ENCODE measurements around the gene CPNE2. TPM values are rescaled to one million over a fixed set of nuclear protein-coding genes. Genes with fewer than 3 reads are reported as not detected.

The CPNE2 gene
- total RNA-seq, 1 donor: 11.6 TPM

DNA sequence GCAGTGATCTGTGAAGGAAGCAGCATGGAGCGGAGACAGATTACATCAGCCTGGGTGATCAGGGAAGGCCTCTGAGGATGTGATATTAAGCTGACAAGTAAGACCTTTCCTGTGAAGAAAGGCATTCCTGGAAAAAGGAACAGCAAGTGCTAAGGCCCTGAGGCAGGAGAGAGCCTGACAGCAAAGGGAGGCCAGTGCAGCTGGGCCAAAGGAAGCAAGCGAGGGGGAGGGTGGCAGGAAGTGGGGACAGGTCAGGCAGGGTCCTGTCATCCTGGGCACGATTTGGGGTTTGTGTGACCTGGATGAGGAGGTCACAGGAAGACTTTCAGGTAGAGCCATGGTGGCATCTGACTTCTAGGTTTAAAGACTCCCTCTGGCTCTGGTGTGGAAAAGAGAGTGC is 12.3 kb downstream of the CPNE2 start:
- Histone ChIP-seq H4K20me1 (ENCODE audit: insufficient read depth, low read length) (peaks cover 5% of the 10 kb centered on the region), H3K4me3 (ENCODE audit: insufficient read depth, low read length) (no peak overlapping the region), H3K36me3 (ENCODE audit: insufficient read depth, low read length) (no peaks in the 10 kb centered on the region), H3K4me2 (ENCODE audit: insufficient read depth, low read length) (no peak overlapping the region), H3K9me3 (ENCODE audit: low read depth, low read length) (no peaks in the 10 kb centered on the region), H3K27me3 (ENCODE audit: insufficient read depth, low read length) (no peaks in the 10 kb centered on the region), H3K4me1 (ENCODE audit: insufficient read depth, low read length) (peaks cover 9% of the 10 kb centered on the region), H3K27ac (ENCODE audit: low read depth, low read length) (no peak overlapping the region), H2AFZ (ENCODE audit: low read length) (no peak overlapping the region), H3K79me2 (ENCODE audit: insufficient read depth, low read length) (no peaks in the 10 kb centered on the region)
- DNase-seq (ENCODE audit: insufficient read length, low spot score, missing footprints): peak; percentile 82
- TF ChIP-seq, protein P1, sequence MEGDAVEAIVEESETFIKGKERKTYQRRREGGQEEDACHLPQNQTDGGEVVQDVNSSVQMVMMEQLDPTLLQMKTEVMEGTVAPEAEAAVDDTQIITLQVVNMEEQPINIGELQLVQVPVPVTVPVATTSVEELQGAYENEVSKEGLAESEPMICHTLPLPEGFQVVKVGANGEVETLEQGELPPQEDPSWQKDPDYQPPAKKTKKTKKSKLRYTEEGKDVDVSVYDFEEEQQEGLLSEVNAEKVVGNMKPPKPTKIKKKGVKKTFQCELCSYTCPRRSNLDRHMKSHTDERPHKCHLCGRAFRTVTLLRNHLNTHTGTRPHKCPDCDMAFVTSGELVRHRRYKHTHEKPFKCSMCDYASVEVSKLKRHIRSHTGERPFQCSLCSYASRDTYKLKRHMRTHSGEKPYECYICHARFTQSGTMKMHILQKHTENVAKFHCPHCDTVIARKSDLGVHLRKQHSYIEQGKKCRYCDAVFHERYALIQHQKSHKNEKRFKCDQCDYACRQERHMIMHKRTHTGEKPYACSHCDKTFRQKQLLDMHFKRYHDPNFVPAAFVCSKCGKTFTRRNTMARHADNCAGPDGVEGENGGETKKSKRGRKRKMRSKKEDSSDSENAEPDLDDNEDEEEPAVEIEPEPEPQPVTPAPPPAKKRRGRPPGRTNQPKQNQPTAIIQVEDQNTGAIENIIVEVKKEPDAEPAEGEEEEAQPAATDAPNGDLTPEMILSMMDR (IDR thresholded peaks at IDR 0.05; ENCODE audit: extremely low read depth, low read depth, low read length): no peak

DNA sequence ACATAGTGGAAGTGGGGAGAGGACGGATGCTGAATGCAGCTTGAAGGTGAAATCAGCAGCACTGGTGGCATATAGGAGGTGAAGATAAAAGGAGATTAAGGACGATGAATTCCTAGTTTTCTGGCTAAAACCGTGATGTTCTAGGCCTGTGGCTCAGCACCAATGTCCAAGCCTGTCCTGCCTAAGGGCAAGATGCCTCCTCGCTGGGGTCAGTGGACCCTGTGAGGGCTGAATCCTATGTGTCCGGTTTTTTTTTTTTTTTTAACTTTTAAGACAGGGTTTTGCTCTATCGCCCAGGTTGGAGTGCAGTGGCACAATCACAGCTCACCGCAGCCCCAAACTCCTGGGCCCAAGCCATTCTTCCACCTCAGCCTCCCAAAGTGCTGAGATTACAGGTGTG is 12.8 kb downstream of the CPNE2 start:
- Histone ChIP-seq H3K4me3 (ENCODE audit: insufficient read depth, low read length) (no peak overlapping the region), H3K4me2 (ENCODE audit: insufficient read depth, low read length) (no peak overlapping the region), H3K27me3 (ENCODE audit: insufficient read depth, low read length) (no peaks in the 10 kb centered on the region), H3K79me2 (ENCODE audit: insufficient read depth, low read length) (no peaks in the 10 kb centered on the region), H2AFZ (ENCODE audit: low read length) (no peak overlapping the region), H3K4me1 (ENCODE audit: insufficient read depth, low read length) (peaks cover 6% of the 10 kb centered on the region), H3K27ac (ENCODE audit: low read depth, low read length) (no peak overlapping the region), H3K9me3 (ENCODE audit: low read depth, low read length) (no peaks in the 10 kb centered on the region), H4K20me1 (ENCODE audit: insufficient read depth, low read length) (peaks cover 5% of the 10 kb centered on the region), H3K36me3 (ENCODE audit: insufficient read depth, low read length) (no peaks in the 10 kb centered on the region)
- peak; percentile 66 for DNase-seq (ENCODE audit: insufficient read length, low spot score, missing footprints)
- TF ChIP-seq, protein P1 (IDR thresholded peaks at IDR 0.05; ENCODE audit: extremely low read depth, low read depth, low read length): no peak

DNA sequence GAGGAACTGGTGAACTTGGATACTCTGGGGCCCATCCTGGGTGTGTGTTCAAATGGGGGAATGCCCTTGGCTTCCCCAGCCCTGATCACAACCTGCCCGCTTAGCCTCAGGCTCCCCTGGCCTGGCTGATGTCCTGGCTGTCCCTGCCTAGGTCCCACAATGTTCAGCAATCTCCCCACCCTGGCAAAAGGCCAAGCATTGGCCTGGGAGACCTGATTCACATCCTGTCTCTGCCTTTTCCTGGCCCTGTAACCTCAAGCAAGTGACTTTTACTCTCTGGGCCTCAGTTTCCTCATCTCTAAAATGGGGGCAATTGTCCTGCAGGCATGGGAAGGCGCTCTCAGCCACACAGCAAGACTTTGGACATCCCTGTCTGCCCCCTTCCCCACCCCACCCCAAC is 14.4 kb downstream of the CPNE2 start:
- Histone ChIP-seq H3K27ac (ENCODE audit: low read depth, low read length) (no peak overlapping the region), H3K4me1 (ENCODE audit: insufficient read depth, low read length) (no peaks in the 10 kb centered on the region), H3K4me2 (ENCODE audit: insufficient read depth, low read length) (no peak overlapping the region), H3K4me3 (ENCODE audit: insufficient read depth, low read length) (no peak overlapping the region), H3K36me3 (ENCODE audit: insufficient read depth, low read length) (no peaks in the 10 kb centered on the region), H3K9me3 (ENCODE audit: low read depth, low read length) (no peaks in the 10 kb centered on the region), H2AFZ (ENCODE audit: low read length) (no peak overlapping the region), H3K79me2 (ENCODE audit: insufficient read depth, low read length) (no peaks in the 10 kb centered on the region), H4K20me1 (ENCODE audit: insufficient read depth, low read length) (peaks cover 5% of the 10 kb centered on the region), H3K27me3 (ENCODE audit: insufficient read depth, low read length) (no peaks in the 10 kb centered on the region)
- TF ChIP-seq, protein P1 (IDR thresholded peaks at IDR 0.05; ENCODE audit: extremely low read depth, low read depth, low read length): no peak
- peak; percentile 25 for DNase-seq (ENCODE audit: insufficient read length, low spot score, missing footprints)

DNA sequence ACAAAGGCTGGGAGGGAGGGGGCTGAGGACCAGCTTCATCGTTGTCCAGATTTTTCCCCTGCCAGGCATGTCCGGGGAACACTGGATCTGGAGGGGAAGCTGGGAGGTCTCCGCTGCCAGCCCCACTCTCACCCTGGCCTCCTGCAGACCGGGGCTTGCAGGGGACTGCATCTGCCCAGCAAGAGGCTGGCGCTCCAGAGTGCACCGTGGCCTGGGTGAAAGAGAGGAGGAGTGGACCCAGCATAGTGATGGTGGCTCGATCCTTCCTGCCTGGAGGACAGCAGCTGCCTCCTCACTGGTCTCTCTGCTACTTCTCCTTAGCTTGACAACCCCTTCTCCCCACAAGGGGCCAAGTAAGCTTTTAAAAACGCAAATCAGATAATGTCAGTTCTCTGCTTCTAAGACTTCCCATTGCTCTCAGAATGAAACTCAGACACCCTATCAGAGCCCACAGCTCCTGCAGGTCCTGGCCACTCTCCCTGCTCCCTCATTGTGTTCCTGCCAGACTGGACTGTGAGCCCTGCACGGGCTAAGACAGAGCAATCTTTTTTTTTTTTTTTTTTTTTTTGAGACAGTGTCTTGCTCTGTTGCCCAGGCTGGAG is 15.0 kb downstream of the CPNE2 start:
- Histone ChIP-seq H3K27me3 (ENCODE audit: insufficient read depth, low read length) (no peaks in the 10 kb centered on the region), H3K36me3 (ENCODE audit: insufficient read depth, low read length) (no peaks in the 10 kb centered on the region), H3K9me3 (ENCODE audit: low read depth, low read length) (no peaks in the 10 kb centered on the region), H3K27ac (ENCODE audit: low read depth, low read length) (no peak overlapping the region), H2AFZ (ENCODE audit: low read length) (no peak overlapping the region), H3K4me3 (ENCODE audit: insufficient read depth, low read length) (no peak overlapping the region), H3K4me1 (ENCODE audit: insufficient read depth, low read length) (peaks cover 6% of the 10 kb centered on the region), H3K79me2 (ENCODE audit: insufficient read depth, low read length) (no peaks in the 10 kb centered on the region), H3K4me2 (ENCODE audit: insufficient read depth, low read length) (no peak overlapping the region), H4K20me1 (ENCODE audit: insufficient read depth, low read length) (peaks cover 5% of the 10 kb centered on the region)
- peak; percentile 13 for DNase-seq (ENCODE audit: insufficient read length, low spot score, missing footprints)
- TF ChIP-seq, protein P1 (IDR thresholded peaks at IDR 0.05; ENCODE audit: extremely low read depth, low read depth, low read length): no peak
